GM18517 (cell line): ENCODE data around the gene PHEX.
A peak's percentile ranks its signal among the peaks of the same experiment; 100 is the strongest.

Source experiments
- ATAC-seq: cut with Tn5 transposase; IDR thresholded peaks from one replicate; pipeline ENCODE4 v1.9.1; 2021; ENCODE audit warnings: mild to moderate bottlenecking, moderate library complexity; ENCODE audit not compliant: unreplicated experiment

Gene PHEX

GRCh38 chrX:22147214-22147613, 115.1 kb downstream of the PHEX start:
- no peak for ATAC-seq

- no peak for ATAC-seq
Observed at GRCh38 chrX:22147942-22148341, 115.8 kb downstream of the PHEX start.

GRCh38 chrX:22148565-22148964, 116.4 kb downstream of the PHEX start:
- no peak for ATAC-seq

- no peak for ATAC-seq
Observed at GRCh38 chrX:22150371-22150770, 118.2 kb downstream of the PHEX start.

- no peak for ATAC-seq
Observed at GRCh38 chrX:22155126-22155525, 123.0 kb downstream of the PHEX start.

- ATAC-seq = no peak
Observed at GRCh38 chrX:22159071-22159470, 126.9 kb downstream of the PHEX start.

- ATAC-seq = no peak
Observed at GRCh38 chrX:22163326-22163725, 131.2 kb downstream of the PHEX start.

GRCh38 chrX:22164770-22165388, 132.8 kb downstream of the PHEX start:
- ATAC-seq = no peak

- no peak for ATAC-seq
Observed at GRCh38 chrX:22165732-22166457, 133.8 kb downstream of the PHEX start.

- no peak for ATAC-seq
Observed at GRCh38 chrX:22171287-22172060, 139.3 kb downstream of the PHEX start.

- no peak for ATAC-seq
Observed at GRCh38 chrX:22173966-22174365, 141.8 kb downstream of the PHEX start.

GRCh38 chrX:22177950-22178515, 145.9 kb downstream of the PHEX start:
- ATAC-seq = no peak

- ATAC-seq = no peak
Observed at GRCh38 chrX:22184096-22184495, 152.0 kb downstream of the PHEX start.

GRCh38 chrX:22186165-22186564, 154.0 kb downstream of the PHEX start:
- no peak for ATAC-seq

- peak; percentile 91 for ATAC-seq
Observed at GRCh38 chrX:22192419-22193060, 160.4 kb downstream of the PHEX start.

- ATAC-seq = no peak
Observed at GRCh38 chrX:22193851-22194659, 161.9 kb downstream of the PHEX start.

GRCh38 chrX:22194660-22194945, 162.5 kb downstream of the PHEX start:
- ATAC-seq = no peak

GRCh38 chrX:22196149-22196548, 164.0 kb downstream of the PHEX start:
- no peak for ATAC-seq

GRCh38 chrX:22202251-22202650, 170.1 kb downstream of the PHEX start:
- ATAC-seq = no peak

- ATAC-seq = no peak
Observed at GRCh38 chrX:22203186-22203585, 171.1 kb downstream of the PHEX start.
